Measurements from ENCODE around the gene POLR3H. TPM values are rescaled to one million over a fixed set of nuclear protein-coding genes. Genes with fewer than 3 reads are reported as not detected.

The POLR3H gene
- total RNA-seq, 1 donor from 2014 or later = 18.1 TPM

DNA sequence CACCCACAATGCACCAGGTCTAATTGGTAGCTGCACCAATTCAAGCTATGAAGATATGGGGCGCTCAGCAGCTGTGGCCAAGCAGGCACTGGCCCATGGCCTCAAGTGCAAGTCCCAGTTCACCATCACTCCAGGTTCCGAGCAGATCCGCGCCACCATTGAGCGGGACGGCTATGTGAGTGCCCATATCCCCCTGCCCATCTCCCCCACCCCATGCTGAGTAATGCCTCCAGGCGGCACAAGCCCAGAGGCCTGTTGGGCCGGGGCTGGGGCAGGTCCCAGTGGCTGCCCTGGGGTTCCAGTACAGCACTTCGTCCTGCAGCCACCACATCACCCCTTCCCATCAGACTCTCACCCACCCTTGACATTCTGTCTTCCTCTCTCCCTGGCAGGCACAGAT lies 21.5 kb downstream of the POLR3H start:
- DNase-seq (ENCODE audit: extremely low read depth, low read depth, low spot score) = no peak

DNA sequence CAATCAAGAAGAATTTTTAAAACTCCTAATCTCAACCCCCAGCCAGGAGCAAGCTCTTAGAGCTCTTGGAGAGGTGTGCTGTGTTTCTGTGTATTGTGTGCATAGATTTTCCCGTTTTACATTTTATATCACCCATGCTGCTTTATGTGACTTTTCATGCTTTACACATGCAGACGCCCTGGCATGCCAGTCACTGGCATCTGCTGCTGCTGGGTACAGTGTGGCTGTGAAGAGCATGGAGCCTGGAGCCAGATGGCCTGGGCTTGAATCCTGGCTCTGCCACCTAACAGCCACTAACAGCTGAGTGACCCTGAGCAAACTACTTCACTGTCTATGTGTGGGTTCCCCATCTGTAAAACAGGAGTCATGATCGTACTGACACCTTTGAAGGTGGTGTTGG lies 23.1 kb downstream of the POLR3H start:
- no peak for DNase-seq (ENCODE audit: extremely low read depth, low read depth, low spot score)

DNA sequence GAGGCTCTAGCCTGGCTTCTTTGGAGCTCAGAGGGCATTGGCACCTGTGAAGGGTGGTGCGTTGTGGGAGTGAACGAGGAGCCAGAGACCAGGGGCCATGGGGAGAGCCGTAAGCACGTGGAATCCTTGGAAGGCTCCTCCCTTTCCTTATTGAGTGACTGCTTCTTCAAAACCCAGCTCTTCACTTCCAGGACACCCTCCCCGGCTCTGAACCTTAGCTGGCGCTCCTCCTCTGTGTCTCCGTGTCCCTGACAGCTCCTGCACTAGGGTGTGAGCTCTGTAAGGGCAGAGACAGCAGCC lies 26.3 kb downstream of the POLR3H start:
- no peak for DNase-seq (ENCODE audit: extremely low read depth, low read depth, low spot score)

DNA sequence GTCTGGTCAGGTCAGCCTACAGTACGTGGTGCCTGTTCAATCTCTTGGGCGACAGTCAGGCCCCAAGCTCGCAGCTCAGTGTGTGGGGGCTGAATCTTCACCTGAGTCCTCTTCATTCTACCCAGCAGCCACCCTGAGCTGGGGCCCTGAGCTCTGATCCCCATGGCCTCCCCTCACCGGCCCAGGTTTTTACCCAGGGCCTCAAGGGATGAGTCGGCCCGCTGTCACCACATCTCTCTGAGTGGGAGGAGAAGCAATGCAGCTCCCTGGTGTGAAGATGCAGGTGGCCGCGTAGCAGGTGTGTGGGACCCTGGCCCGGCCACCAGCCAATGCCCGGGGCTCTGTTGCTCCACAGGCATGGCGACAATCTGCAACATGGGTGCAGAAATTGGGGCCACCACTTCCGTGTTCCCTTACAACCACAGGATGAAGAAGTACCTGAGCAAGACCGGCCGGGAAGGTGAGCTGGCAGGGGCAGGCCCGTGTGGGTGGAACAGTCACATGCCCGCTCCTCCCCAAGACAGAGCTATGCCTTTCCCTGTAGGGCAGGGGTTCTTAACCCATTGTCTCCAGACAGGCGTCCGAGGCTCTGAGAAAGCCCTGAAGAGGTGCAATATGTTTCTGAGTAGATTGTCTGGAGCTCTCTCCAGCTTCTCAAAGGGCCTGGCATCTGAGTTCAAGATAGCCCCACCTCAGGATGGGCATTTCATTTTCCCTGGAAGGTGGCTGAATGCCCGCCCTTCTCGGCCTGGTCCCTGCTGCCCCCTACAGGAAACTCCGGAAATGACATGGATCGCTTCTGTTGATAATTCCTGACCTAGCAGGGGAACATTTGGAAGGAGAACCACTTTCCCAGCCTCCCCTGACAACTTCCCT lies 26.9 kb downstream of the POLR3H start:
- DNase-seq (ENCODE audit: extremely low read depth, low read depth, low spot score) = peak; percentile 22

DNA sequence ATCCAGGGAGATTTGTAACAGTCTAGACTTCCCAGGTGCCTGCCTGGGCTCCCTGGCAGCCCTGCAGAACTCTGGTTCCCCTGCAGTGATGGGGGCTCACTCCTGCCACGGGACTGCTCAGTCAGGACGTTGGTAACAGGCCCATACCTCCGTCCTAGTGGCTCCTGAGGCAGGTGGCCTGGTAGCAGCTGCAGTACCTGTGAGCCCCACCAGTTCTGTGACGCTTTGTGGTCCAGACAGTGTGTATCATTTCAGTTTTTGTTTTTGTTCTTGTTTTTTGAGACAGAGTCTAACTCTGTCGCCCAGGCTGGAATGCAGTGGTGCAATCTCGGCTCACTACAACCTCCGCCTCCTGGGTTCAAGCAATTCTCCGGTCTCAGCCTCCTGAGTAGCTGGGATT lies 27.8 kb downstream of the POLR3H start:
- no peak for DNase-seq (ENCODE audit: extremely low read depth, low read depth, low spot score)

DNA sequence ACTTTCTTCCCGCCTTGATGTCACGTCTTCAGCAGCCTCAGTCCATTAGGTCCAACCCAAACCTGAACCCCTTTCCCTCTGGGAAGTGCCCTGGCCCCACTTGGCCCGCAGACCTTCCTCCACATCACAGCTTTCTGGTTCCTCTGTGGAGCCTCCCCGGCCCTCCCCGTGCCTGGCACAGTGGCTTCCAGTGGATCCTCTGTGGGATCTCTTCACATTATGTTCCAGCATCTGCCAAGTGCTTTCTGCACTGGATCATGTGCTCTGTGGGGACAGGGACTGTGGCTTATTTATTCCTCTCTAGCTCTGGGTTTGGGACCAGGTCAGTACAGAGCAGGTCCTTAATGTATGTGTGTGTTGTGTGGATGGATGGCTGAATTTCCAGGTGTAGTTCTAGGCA lies 30.9 kb downstream of the POLR3H start:
- DNase-seq (ENCODE audit: extremely low read depth, low read depth, low spot score) = no peak

DNA sequence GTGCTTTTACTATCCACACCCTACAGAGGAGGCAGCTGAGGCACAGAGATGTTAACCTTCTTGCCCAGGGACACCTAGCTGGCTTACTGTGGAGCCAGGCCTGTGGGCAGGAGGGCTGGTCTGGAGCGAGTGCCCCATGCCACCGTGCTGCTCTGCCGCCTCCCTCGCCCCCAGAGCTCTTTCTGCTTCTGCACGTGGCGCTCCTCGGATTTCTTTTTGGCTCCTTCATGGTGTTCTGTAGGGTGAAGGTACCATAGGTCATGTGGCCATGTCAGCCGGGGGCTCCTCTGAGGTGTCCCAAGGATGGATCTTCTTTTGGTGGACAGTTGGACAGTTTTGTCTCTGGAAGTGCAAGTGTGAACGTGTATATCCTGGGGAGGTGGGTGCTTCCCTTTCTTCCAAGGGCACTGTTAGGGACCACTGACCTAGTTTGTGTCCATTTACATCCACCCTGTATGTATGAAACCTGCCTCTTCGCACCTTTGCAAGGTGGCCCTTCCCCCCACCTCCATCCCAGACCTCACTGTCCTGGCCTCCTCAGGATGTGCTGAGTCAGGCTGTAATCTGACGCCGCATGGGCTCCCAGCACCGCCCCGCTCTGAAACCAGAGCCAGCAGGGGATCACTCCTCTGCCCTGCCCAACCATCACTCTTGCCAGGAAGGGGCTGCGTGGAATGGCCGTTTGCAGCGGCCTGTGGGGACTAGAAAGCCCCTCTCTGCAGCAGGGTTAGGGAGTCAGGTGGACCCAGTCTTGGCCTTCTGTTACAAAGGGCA lies 31.7 kb downstream of the POLR3H start:
- no peak for DNase-seq (ENCODE audit: extremely low read depth, low read depth, low spot score)

DNA sequence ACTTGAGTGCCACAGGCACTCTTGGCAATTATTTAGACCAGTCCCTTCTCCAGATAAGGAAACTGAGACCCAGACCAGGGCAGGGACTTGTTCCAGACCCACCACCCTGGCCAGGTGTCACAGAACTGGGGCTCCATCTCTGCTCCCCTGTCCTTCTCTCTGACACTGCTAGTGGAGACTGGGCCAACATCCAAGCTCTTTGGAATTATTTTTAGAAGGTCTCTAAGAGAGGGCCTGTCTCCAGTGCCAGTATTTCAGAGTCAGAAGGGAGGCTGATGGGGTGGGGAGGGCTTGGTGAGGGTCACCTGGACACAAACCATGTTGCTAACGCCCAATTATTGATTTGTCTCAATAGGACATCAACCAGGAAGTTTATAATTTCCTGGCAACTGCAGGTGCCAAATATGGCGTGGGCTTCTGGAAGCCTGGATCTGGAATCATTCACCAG lies 32.7 kb downstream of the POLR3H start:
- DNase-seq (ENCODE audit: extremely low read depth, low read depth, low spot score) = no peak

DNA sequence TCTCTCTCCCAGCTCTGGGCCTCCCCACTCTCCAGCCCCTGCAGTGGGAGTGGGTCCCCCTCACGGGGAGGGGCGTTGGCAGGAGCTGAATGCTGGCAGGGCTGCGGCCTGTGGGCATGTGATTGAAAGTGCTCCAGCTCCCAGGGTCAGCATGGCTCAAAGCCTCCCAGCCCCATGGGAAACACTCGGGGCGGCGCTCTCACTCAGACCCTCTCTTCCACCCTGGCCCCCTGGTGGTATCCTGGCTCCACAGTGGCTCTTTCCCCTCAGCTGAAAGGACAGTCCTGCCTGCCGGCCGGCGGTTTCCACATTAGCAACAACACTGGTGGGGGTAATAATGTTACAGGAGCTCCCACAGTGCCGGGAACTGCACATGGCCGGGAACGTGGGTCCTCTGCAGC lies 35.5 kb downstream of the POLR3H start:
- no peak for DNase-seq (ENCODE audit: extremely low read depth, low read depth, low spot score)

DNA sequence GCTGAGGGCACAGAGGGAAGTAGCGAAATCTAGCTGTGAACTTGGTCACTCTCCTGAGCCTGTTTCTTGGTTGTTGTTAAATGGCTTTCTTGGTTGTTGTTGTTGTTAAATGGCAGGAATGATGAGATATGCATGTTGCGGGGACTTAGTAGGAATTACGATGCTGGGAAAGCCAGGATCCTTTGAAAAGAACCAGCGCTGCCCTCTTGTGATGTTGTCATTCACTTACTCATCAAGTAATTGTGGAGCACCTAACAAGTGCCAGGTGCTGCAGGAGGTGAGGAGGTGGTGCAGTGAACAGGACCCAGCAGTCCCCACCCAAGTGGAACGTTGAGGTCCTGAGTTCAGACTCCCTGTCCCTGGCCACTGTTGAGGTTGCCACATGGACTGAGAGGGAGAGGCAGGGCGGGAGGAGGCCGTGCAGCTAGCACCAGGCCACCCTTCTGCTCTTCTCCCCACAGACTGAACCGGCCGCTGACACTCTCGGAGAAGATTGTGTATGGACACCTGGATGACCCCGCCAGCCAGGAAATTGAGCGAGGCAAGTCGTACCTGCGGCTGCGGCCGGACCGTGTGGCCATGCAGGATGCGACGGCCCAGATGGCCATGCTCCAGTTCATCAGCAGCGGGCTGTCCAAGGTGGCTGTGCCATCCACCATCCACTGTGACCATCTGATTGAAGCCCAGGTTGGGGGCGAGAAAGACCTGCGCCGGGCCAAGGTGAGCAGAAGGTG lies 36.8 kb downstream of the POLR3H start:
- DNase-seq (ENCODE audit: extremely low read depth, low read depth, low spot score) = no peak

DNA sequence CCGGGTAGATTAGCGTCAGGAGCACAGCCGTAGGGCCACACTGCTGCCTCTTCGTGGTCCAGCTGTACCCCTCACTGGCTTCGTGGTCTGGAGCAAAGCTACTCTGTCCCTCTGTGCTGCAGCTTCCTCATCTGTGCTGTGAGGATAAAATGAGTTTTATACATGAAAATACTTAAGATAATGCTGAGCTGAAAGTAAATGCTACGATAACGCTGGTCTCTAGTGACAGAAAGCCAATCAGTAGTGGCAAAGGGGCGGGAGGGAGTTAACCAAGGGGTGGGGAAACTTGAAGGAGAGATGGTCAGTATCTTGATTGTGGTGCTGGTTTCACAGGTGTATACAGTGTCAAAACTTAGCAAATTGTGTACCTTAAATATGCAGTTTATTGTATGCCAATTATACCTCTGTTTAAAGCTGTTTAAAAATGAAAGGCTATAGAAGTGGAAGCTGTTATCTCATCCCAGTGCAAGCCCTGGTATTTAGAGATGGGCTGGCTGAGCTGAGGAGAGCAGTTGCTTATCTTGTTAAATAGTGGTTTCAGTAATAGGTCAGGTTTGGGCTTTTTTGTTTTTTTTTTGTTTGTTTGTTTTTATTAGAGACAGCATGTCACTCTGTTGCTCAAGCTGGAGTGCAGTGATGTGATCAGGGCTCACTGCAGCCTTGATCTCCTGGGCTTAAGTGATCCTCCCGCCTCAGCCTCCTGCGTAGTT lies 38.6 kb downstream of the POLR3H start:
- DNase-seq (ENCODE audit: extremely low read depth, low read depth, low spot score) = no peak

DNA sequence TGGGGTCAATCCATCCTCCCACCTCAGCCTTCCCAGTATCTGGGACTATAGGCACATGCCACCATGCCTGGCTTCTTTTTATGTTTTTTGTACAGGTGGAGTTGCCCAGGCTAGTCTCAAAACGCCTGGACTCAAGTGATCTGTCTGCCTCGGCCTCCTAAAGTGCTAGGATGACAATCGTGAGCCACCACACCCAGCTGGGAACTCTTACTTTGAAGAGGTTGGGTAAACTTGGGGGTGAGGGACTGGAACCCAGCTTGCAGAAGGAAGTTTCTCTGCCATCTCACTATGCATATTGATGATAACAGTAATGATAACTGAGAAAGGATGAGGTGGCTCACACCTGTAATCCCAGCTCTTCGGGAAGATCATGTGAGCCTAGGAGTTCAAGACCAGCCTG lies 39.5 kb downstream of the POLR3H start:
- DNase-seq (ENCODE audit: extremely low read depth, low read depth, low spot score) = no peak

DNA sequence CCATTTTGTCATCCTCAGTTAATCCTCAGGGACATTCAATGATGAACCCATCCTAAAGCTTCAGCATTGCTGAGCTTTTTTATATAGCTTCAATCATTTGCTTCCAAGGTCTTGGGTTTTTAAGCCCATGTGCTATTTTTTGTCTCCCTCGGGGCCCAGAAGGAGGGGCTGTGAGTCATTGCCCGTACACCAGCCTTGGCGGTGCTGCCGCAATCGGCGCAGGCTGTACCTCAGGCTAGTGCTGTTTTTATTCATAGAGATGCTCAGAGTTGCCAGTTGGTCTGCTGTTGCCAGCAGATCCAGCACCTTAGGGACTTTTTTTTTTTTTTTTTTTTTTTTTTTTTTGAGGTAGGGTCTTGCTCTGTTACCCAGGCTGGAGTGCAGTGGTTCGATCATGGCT lies 39.9 kb downstream of the POLR3H start:
- DNase-seq (ENCODE audit: extremely low read depth, low read depth, low spot score) = no peak

DNA sequence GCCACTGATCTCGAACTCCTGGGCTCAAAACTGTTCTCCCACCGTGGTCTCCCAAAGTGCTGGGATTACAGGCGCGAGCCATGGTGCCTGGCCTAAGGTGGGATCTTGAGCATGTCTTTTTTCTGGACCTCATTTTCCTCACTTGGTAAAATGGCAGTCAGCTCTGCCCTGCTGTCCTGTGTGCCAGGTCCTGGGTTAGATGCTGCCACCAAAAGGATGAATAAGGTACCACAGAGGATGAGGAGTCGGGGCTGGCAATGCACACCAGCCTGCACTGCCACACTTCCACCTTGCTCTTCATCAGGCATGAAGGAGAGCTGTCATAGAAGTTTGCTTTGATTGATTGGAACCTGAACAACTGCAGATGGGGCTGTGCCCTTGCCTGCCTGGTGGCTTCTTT lies 43.1 kb downstream of the POLR3H start:
- DNase-seq (ENCODE audit: extremely low read depth, low read depth, low spot score) = no peak

DNA sequence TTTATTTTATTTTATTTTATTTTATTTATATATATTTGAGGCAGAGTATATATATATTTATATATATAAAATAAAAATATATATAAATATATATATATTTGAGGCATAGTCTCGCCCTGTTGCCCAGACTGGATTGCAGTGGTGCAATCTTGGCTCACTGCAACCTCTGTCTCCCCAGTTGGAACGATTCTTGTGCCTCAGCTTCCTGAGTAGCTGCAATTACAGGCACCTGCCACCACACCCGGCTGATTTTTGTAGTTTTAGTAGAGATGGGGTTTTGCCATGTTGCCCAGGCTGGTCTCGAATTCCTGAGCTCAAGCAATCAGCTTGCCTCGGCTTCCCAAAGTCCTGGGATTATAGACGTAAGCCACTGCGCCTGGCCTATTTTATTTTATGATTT lies 44.0 kb downstream of the POLR3H start:
- no peak for DNase-seq (ENCODE audit: extremely low read depth, low read depth, low spot score)

DNA sequence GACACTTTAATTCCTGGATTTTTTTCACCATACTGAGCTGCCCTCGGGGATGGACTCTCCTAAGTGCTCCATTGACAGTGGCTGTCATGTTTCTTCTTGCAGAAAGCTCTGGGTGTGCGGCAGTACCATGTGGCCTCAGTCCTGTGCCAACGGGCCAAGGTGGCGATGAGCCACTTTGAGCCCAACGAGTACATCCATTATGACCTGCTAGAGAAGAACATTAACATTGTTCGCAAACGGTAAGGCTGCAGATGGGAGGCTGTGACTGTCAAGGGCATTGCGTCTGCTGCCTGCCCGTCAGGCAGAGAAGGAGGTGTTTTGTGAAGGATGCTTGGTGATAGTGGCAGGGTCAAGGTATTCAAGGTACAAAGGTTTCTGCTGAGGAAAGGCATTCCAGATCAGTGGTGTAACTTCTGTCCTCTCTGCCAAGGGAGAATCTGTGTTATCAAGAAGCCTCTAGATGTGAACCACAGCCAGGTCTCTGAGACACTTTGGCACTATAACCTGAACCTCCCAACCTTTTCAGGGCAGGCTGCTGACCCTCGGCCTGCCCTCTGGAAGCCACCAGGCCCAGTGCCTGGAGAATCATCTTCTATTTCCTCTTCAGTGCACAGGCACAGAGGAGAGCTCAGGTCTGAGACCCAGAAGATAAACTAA lies 44.5 kb downstream of the POLR3H start:
- no peak for DNase-seq (ENCODE audit: extremely low read depth, low read depth, low spot score)

DNA sequence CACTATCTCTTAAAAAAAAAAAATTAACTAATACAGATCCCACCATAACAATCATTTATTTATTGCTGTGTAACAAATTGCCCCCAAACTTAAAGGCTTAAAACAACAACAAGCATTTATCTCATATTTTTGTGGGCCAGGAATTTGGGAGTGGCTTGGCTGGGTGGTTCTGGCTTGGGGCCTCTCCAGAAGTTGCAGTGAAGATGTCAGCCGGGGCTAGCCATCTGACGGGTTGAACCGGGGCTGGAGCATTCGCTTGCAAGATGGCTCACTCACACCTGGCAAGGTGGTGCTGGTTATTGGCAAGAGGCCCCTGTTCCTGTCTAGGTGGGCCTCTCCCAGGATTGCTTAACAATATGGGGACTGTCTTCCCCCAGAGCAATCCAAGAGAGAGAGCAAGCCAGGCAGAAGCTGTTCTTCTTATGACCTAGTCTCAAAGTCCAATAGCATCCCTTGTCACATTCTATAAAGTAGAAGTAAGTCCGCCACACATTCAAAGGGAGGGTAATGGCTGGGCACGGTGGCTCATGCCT lies 45.9 kb downstream of the POLR3H start:
- DNase-seq (ENCODE audit: extremely low read depth, low read depth, low spot score) = no peak

DNA sequence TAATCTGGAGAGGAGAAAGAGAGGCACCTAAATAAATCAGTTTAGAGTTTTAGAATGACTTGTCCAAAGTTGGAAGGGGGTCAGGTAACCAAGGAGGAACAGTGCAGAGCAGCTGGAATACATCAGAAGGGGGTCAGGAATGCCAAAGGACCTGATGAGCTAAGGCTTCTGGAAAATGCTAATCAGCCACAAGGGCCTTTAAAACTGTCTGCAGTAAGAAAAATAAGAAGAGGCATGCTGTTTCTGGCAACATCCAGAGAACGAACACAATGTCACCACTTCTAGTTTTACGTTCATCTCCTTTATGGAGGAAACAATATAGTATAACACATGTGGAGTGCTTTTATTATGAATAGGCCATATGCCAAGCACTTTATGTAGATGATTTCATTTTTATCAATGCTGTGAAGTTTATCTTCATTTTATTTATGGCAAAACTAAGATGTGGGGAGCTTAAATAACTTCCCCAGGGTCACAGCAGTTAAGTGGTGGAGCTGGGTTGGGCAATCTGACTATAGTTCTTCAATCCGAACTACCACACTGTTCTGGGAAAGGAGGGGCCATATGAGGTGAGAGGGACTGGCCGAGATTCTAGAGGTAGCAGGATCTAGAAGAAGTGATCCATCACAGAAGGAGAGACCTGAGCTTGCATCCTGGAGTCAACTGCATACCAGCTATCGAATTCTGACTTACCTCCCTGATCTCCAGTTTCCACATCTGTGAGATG lies 52.7 kb downstream of the POLR3H start:
- no peak for DNase-seq (ENCODE audit: extremely low read depth, low read depth, low spot score)

DNA sequence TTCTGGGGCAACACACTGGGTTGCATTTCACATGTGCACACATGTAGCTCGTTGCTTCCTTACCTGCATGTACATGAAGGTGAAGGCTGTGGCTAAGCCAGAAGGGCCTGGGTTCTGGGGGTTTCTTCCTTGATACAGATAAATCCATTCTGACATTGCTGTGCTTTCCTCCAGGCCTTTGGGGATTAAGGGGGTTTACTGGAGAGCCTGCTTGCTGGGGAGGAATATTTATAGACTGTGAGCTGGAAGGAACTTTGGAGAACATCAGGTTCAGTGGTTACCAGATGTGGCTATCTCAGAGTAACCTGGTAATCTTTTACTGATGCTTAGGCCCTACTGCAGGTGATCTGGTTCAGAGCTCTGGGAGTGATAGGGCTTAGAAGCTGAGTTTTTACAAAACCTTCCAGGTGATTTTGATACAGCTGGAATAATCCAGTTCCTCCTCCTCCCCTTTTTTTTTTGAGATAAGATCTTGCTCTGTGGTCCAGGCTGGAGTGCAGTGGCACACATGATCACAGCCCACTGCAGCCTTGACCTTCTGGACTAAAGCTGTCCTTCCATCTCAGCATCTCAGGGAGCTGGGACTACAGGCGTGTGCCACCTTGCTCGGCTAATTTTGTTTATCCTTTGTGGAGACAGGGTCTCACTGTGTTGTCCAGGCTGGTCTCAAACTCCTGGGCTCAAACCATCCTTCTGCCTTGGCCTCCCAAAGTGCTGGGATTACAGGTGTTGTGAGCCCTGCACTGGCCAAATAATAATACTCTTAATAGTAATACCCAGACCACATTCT lies 55.5 kb downstream of the POLR3H start:
- no peak for DNase-seq (ENCODE audit: extremely low read depth, low read depth, low spot score)
